Esophagus squamous epithelium (tissue), 4 donors: ENCODE results near the gene NTN3.

Experiments used
- CTCF ChIP-seq, 6 experiments: fragments of 450-650 bp in 4 of 6; fragments of 200-600 bp in 2 of 6; sonication (generic) in 2 of 6; IDR thresholded peaks; one replicate each; pipeline ENCODE4 v1.5.1; 2016 to 2019; ENCODE audit warnings: antibody characterized with exemption in 6 of 6, mild to moderate bottlenecking in 4 of 6, moderate library complexity in 4 of 6
- POLR2A ChIP-seq, 4 donors: fragments of 450-650 bp; IDR thresholded peaks; one replicate each; pipeline ENCODE4 v1.6.1; 2017; ENCODE audit warnings: antibody characterized with exemption in 4 of 4, mild to moderate bottlenecking in 4 of 4, moderate library complexity in 3 of 4

- TF ChIP-seq CTCF (IDR thresholded peaks at IDR 0.05), result no peak
- TF ChIP-seq POLR2A (IDR thresholded peaks at IDR 0.05), result no peak
Observed at GRCh38 chr16:2501946-2502895, 31.1 kb downstream of the NTN3 start.
